ENCODE results near the gene CKAP2L. TPM values are rescaled to one million over a fixed set of nuclear protein-coding genes. Genes with fewer than 3 reads are reported as not detected.

CKAP2L gene
- total and polyA plus RNA-seq, 9 donors = 0.11 to 1.4 (median 0.15) TPM; not detected in 3

DNA sequence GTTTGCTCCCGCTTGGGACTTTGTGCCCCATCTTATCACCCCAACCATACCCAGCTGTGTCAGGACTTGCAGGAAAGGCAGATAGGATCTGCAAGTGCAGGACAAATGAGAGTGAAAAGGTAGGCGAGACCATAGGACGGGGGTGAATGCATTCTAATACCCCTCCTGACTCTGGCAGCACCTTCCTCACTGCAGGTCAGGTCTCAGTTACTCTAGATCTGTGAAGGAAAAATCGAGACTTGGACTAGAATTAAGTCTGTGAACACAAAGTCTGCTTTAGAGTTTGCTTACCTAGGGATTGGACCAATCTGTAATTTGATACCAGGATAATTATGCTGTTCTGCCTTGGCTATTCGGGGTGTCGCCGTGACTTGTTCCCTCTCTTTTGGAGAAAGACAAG is 23.9 kb downstream of the CKAP2L start:
- H3K4me1 ChIP-seq (ENCODE audit: insufficient read depth) = no peaks in the 10 kb centered on the region
- no peaks in the 10 kb centered on the region for H3K9me3 ChIP-seq
- no peak overlapping the region for H3K4me3 ChIP-seq
- H3K36me3 ChIP-seq = no peaks in the 10 kb centered on the region
- intact Hi-C loops (cut with DNase I) = no loop called here
- no peak for DNase-seq
- H3K27ac ChIP-seq = no peak overlapping the region
- no peak for TF ChIP-seq POLR2A (IDR thresholded peaks at IDR 0.05)
- TF ChIP-seq, protein P1, sequence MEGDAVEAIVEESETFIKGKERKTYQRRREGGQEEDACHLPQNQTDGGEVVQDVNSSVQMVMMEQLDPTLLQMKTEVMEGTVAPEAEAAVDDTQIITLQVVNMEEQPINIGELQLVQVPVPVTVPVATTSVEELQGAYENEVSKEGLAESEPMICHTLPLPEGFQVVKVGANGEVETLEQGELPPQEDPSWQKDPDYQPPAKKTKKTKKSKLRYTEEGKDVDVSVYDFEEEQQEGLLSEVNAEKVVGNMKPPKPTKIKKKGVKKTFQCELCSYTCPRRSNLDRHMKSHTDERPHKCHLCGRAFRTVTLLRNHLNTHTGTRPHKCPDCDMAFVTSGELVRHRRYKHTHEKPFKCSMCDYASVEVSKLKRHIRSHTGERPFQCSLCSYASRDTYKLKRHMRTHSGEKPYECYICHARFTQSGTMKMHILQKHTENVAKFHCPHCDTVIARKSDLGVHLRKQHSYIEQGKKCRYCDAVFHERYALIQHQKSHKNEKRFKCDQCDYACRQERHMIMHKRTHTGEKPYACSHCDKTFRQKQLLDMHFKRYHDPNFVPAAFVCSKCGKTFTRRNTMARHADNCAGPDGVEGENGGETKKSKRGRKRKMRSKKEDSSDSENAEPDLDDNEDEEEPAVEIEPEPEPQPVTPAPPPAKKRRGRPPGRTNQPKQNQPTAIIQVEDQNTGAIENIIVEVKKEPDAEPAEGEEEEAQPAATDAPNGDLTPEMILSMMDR (IDR thresholded peaks at IDR 0.05) = no peak
- TF ChIP-seq EP300 (IDR thresholded peaks at IDR 0.05) = no peak
- 94 to 96% (median 95%) methylated on average over 7 of the region's 7 CpGs for WGBS, 3 donors
- H3K27me3 ChIP-seq = no peaks in the 10 kb centered on the region

GRCh38 chr2:112737542-112738232 is 26.7 kb downstream of the CKAP2L start:
- H3K4me1 ChIP-seq (ENCODE audit: insufficient read depth) = no peaks in the 10 kb centered on the region

GRCh38 chr2:112733871-112734270 is 30.5 kb downstream of the CKAP2L start:
- Histone ChIP-seq H3K27ac (no peak overlapping the region), H3K36me3 (no peaks in the 10 kb centered on the region), H3K4me3 (no peak overlapping the region), H3K9me3 (no peaks in the 10 kb centered on the region), H3K27me3 (no peaks in the 10 kb centered on the region), H3K4me1 (ENCODE audit: insufficient read depth) (no peaks in the 10 kb centered on the region)
- no peak for DNase-seq
- WGBS, 3 donors = 45 to 61% (median 53%) methylated on average over 1 of the region's 1 CpG
- intact Hi-C loops (cut with DNase I) = no loop called here
- TF ChIP-seq EP300 (IDR thresholded peaks at IDR 0.05) (no peak), POLR2A (IDR thresholded peaks at IDR 0.05) (no peak)
- TF ChIP-seq, protein P1 (IDR thresholded peaks at IDR 0.05) = no peak

More at GRCh38 chr2:112737542-112738232, 26.7 kb downstream of the CKAP2L start:
- Histone ChIP-seq H3K36me3 (no peaks in the 10 kb centered on the region), H3K27me3 (no peaks in the 10 kb centered on the region), H3K27ac (no peak overlapping the region), H3K4me3 (no peak overlapping the region), H3K9me3 (no peaks in the 10 kb centered on the region)
- WGBS, 3 donors = 65 to 81% (median 73%) methylated on average over 1 of the region's 1 CpG
- intact Hi-C loops (cut with DNase I) = no loop called here
- no peak for TF ChIP-seq POLR2A (IDR thresholded peaks at IDR 0.05)
- TF ChIP-seq EP300 (IDR thresholded peaks at IDR 0.05) = no peak
- TF ChIP-seq, protein P1 (IDR thresholded peaks at IDR 0.05) = no peak
- DNase-seq = no peak

DNA sequence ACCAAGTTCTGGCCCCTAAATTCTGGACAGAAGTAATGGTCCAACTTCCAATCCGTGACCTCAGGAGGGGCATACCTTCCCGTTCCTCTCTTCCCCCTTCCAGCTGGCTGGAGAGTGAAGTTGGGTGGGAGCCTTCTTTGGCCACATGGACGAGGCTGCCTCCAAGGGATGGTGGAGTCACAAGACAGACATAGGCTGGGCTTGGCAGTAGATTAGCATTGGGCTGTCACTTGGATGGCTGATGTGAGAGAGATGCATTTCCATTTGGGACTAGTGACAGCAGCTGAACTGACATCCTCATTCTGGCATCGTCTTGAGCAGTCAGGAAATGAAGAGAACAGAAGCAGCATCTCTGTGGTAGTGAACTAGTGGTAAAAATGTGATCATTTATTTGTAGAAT is 31.0 kb downstream of the CKAP2L start:
- intact Hi-C loops (cut with DNase I) = no loop called here
- H3K36me3 ChIP-seq = no peaks in the 10 kb centered on the region
- no peaks in the 10 kb centered on the region for H3K4me1 ChIP-seq (ENCODE audit: insufficient read depth)
- no peaks in the 10 kb centered on the region for H3K9me3 ChIP-seq
- no peaks in the 10 kb centered on the region for H3K27me3 ChIP-seq
- no peak overlapping the region for H3K27ac ChIP-seq
- TF ChIP-seq EP300 (IDR thresholded peaks at IDR 0.05) = no peak
- TF ChIP-seq, protein P1 (IDR thresholded peaks at IDR 0.05) = no peak
- TF ChIP-seq POLR2A (IDR thresholded peaks at IDR 0.05) = no peak
- WGBS, 3 donors = 37 to 50% (median 42%) methylated on average over 4 of the region's 4 CpGs
- no peak for DNase-seq
- H3K4me3 ChIP-seq = no peak overlapping the region
